CD14-positive monocyte (primary cell): ENCODE measurements around the gene PKP2. TPM values are rescaled to one million over a fixed set of nuclear protein-coding genes. Genes with fewer than 3 reads are reported as not detected.
A peak's percentile ranks its signal among the peaks of the same experiment; 100 is the strongest.

Experiments
- DNase-seq, 3 donors: peaks; one replicate each; pipeline ENCODE4 v3.0.0-alpha.2; 2011 to 2022
- H2AFZ ChIP-seq: 2 replicates; pipeline ENCODE4 v1.6.0; 2012; ENCODE audit warnings: mild to moderate bottlenecking, low read depth, low read length, inconsistent platforms; ENCODE audit not compliant: insufficient read depth, poor library complexity, severe bottlenecking
- H3K27ac ChIP-seq, 2 donors: 1 replicate in 1 of 2; 2 replicates in 1 of 2; pipeline ENCODE4 v1.5.1; 2012 to 2013; ENCODE audit warnings: low read length in 2 of 2, control low read depth in 1 of 2, inconsistent platforms in 1 of 2, low read depth in 1 of 2, mild to moderate bottlenecking in 1 of 2
- H3K27me3 ChIP-seq, 2 donors: one replicate each; pipeline versions ENCODE4 v1.6.0 to v1.6.1; 2011 to 2013; ENCODE audit warnings: low read length in 2 of 2; ENCODE audit not compliant: control insufficient read depth in 2 of 2, insufficient read depth in 2 of 2
- H3K36me3 ChIP-seq, 2 donors: replicated peaks in 1 of 2; 1 replicate in 1 of 2; 2 replicates in 1 of 2; pipeline versions ENCODE4 v1.5.1 to v1.6.1; 2012 to 2013; ENCODE audit warnings: low read length in 2 of 2, control low read depth in 1 of 2, inconsistent platforms in 1 of 2, mild to moderate bottlenecking in 1 of 2; ENCODE audit not compliant: insufficient read depth in 2 of 2, control insufficient read depth in 1 of 2
- H3K4me1 ChIP-seq, 2 donors: 1 replicate in 1 of 2; 2 replicates in 1 of 2; pipeline versions ENCODE4 v1.5.1 to v1.6.1; 2012 to 2013; ENCODE audit warnings: low read length in 2 of 2, control low read depth in 1 of 2, inconsistent platforms in 1 of 2, mild to moderate bottlenecking in 1 of 2, moderate library complexity in 1 of 2; ENCODE audit not compliant: insufficient read depth in 2 of 2, control insufficient read depth in 1 of 2
- H3K4me2 ChIP-seq: replicated peaks from 2 replicates; pipeline ENCODE3; 2012; ENCODE audit warnings: low read length, moderate library complexity, mild to moderate bottlenecking; ENCODE audit not compliant: poor library complexity, severe bottlenecking; ENCODE audit errors: extremely low read depth
- H3K4me3 ChIP-seq, 3 experiments: fragments of 200-600 bp in 1 of 3; sonication (generic) in 1 of 3; replicated peaks in 1 of 3; 1 replicate in 2 of 3; 2 replicates in 1 of 3; pipeline ENCODE4 v1.5.1; 2011 to 2013; ENCODE audit warnings: low read length in 3 of 3, mild to moderate bottlenecking in 3 of 3, control low read depth in 2 of 3, low read depth in 2 of 3, inconsistent platforms in 1 of 3, moderate library complexity in 1 of 3
- H3K79me2 ChIP-seq: 2 replicates; pipeline ENCODE4 v1.6.0; 2012; ENCODE audit warnings: mild to moderate bottlenecking, control low read depth, inconsistent platforms, low read length, moderate library complexity; ENCODE audit not compliant: insufficient read depth
- H3K9ac ChIP-seq: 2 replicates; pipeline ENCODE4 v1.6.0; 2017; ENCODE audit warnings: low read length, mild to moderate bottlenecking; ENCODE audit not compliant: insufficient read depth, poor library complexity, severe bottlenecking
- H3K9me3 ChIP-seq, 2 donors: replicated peaks in 1 of 2; 1 replicate in 1 of 2; 2 replicates in 1 of 2; pipeline versions ENCODE4 v1.5.1 to v1.6.1; 2012 to 2013; ENCODE audit warnings: low read length in 2 of 2, control low read depth in 1 of 2; ENCODE audit not compliant: control insufficient read depth in 1 of 2, insufficient read depth in 1 of 2
- H4K20me1 ChIP-seq: 2 replicates; pipeline ENCODE4 v1.6.0; 2012; ENCODE audit warnings: mild to moderate bottlenecking, low read length, control low read depth, moderate library complexity; ENCODE audit not compliant: insufficient read depth
- H3K27ac Mint-ChIP-seq, 7 donors: one replicate each; pipeline ENCODE4 v1.8.0; 2020; ENCODE audit warnings: mild to moderate bottlenecking in 7 of 7, mixed read lengths in 7 of 7, moderate library complexity in 6 of 7, inconsistent platforms in 2 of 7
- H3K27me3 Mint-ChIP-seq, 3 donors: one replicate each; pipeline ENCODE4 v1.8.0; 2021 to 2022; ENCODE audit warnings: low read depth in 3 of 3, mild to moderate bottlenecking in 3 of 3, mixed read lengths in 3 of 3, moderate library complexity in 3 of 3, inconsistent platforms in 1 of 3
- H3K36me3 Mint-ChIP-seq, 2 donors: one replicate each; pipeline ENCODE4 v1.8.0; 2020; ENCODE audit warnings: mixed read lengths in 2 of 2, inconsistent platforms in 1 of 2, mild to moderate bottlenecking in 1 of 2
- H3K4me1 Mint-ChIP-seq: one replicate; pipeline ENCODE4 v1.8.0; 2020; ENCODE audit warnings: mild to moderate bottlenecking, mixed read lengths
- H3K4me3 Mint-ChIP-seq, 2 donors: one replicate each; pipeline ENCODE4 v1.8.0; 2020; ENCODE audit warnings: mild to moderate bottlenecking in 2 of 2, mixed read lengths in 2 of 2, moderate library complexity in 1 of 2
- H3K9me3 Mint-ChIP-seq, 7 donors: one replicate each; pipeline ENCODE4 v1.8.0; 2020 to 2022; ENCODE audit warnings: mixed read lengths in 7 of 7, mild to moderate bottlenecking in 6 of 7, moderate library complexity in 6 of 7, inconsistent platforms in 2 of 7
- WGBS: methylation state at CpG from one replicate; pipeline ENCODE4 v1.1.5; 2013; ENCODE audit warnings: missing lambda C conversion rate; ENCODE audit not compliant: insufficient coverage; 5-methylcytosine and 5-hydroxymethylcytosine counted together
- intact Hi-C, 2 donors: fragments of 100-400 bp; cut with micrococcal nuclease; formaldehyde crosslinking; loops; one replicate each; pipeline versions ENCODE4 v1.15.0 to v1.15.1; 2023
- polyA plus RNA-seq, 3 donors: library from polyadenylated mRNA; depleted of rRNA in 1 of 3; unstranded in 2 of 3; stranded (reverse) in 1 of 3; fragments of 300-500 nt in 2 of 3; fragments of >200 nt in 1 of 3; fragmentation: Illumina TruSeq in 2 of 3; gene quantifications; 1 replicate in 2 of 3; 2 replicates in 1 of 3; pipeline ENCODE4 v1.2.3, GENCODE V29; 2012 to 2021
- TF ChIP-seq, protein P1 (sequence below): fragments of 200-600 bp; IDR thresholded peaks from one replicate; pipeline ENCODE4 v1.8.0; 2022; ENCODE audit warnings: antibody characterized with exemption, mild to moderate bottlenecking

The PKP2 gene
- polyA plus RNA-seq, 3 donors: 0.95 to 3.1 (median 2.9) TPM

DNA sequence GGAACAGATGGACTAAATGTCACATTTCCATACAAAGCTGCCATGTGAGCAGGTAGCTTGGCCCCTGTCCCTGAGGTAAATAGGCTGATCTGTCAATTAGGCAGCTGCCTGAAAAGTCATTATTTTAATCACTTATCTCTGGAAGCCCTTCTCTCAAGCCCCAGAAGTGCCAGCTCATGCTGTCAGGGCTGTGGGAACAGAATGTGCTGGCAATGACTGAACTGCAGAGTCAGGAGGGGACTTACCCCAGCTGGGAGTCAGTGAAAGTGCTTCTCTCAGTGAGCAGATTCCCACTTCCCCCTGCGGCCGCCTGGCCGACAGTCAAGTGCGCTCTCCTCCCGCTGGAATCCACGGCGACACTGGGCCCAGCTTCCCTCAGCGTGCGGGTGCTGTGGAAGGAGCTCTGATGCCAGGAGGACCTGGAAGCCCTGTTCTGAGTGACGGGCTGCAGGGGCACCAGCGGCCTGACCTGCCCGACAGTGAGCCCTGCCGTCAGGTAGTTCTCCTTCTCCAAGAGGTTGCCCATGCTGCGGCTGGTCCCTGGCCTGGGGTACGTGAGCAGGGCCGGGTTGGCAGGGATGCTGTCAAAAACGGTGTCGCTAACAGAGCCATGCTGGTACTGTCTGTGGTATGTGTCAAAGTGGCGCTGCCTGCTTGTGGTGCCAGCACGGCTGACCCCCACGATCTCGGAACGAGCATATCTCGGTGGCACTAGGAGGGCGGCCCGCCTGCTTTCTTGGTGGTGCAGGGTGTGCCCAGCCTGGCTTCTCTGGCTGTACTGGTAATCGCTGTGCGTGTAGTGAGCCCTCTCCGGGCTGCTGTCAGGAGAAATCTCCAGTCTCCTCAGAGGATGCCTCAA is 18.7 kb downstream of the PKP2 start:
- no peaks in the 10 kb centered on the region for H4K20me1 ChIP-seq
- H3K9me3 ChIP-seq: no peaks in the 10 kb centered on the region
- no peaks in the 10 kb centered on the region for H3K79me2 ChIP-seq
- intact Hi-C loops: no loop called here
- Mint-ChIP-seq H3K27ac (peak overlapping the region in 3 of 7 donors; percentile 19 to 68 (median 47)), H3K27me3 (no peaks in the 10 kb centered on the region), H3K36me3 (peaks cover 4 to 5% of the 10 kb centered on the region in 2 donors), H3K4me3 (no peak overlapping the region), H3K9me3 (peaks cover 0 to 2% (median 0%) of the 10 kb centered on the region in 7 donors), H3K4me1 (peaks cover 7% of the 10 kb centered on the region)
- H3K4me1 ChIP-seq: peaks cover 0 to 3% of the 10 kb centered on the region in 2 donors
- no peak overlapping the region for H3K9ac ChIP-seq
- H3K4me2 ChIP-seq: no peak overlapping the region
- H3K36me3 ChIP-seq: no peaks in the 10 kb centered on the region
- WGBS: 90% methylated on average over 25 of the region's 29 CpGs
- peak in 1 of 3 donors; percentile 51 for DNase-seq
- H3K27ac ChIP-seq: no peak overlapping the region
- H3K4me3 ChIP-seq: no peak overlapping the region
- no peak overlapping the region for H2AFZ ChIP-seq
- TF ChIP-seq, protein P1, sequence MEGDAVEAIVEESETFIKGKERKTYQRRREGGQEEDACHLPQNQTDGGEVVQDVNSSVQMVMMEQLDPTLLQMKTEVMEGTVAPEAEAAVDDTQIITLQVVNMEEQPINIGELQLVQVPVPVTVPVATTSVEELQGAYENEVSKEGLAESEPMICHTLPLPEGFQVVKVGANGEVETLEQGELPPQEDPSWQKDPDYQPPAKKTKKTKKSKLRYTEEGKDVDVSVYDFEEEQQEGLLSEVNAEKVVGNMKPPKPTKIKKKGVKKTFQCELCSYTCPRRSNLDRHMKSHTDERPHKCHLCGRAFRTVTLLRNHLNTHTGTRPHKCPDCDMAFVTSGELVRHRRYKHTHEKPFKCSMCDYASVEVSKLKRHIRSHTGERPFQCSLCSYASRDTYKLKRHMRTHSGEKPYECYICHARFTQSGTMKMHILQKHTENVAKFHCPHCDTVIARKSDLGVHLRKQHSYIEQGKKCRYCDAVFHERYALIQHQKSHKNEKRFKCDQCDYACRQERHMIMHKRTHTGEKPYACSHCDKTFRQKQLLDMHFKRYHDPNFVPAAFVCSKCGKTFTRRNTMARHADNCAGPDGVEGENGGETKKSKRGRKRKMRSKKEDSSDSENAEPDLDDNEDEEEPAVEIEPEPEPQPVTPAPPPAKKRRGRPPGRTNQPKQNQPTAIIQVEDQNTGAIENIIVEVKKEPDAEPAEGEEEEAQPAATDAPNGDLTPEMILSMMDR: no peak
- no peaks in the 10 kb centered on the region for H3K27me3 ChIP-seq

DNA sequence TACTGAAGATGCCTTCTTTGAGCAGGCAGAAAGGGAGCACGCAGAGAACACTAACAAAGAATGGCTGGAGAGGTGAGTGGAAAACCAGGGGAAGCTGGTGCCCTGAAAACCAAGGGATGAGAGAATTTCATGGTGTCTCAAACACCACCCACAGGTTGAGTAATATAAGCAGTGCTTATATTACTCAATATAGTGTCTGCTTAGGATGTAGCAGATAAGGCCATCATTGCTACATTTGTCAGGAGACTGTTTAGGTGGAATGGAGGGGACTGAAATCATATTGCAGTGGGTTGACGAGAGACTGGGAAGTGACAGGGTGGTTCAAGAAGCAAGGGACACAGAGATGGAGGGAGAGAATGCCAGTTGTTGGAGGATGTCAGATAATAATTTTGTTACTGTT is 20.6 kb downstream of the PKP2 start:
- TF ChIP-seq, protein P1: no peak
- Mint-ChIP-seq H3K4me3 (no peak overlapping the region), H3K36me3 (peaks cover 5 to 7% of the 10 kb centered on the region in 2 donors), H3K4me1 (peaks cover 7% of the 10 kb centered on the region), H3K27me3 (no peaks in the 10 kb centered on the region), H3K9me3 (peaks cover 0 to 2% (median 0%) of the 10 kb centered on the region in 7 donors), H3K27ac (peak overlapping the region in 1 of 7 donors; percentile 18)
- Histone ChIP-seq H4K20me1 (no peaks in the 10 kb centered on the region), H3K4me3 (no peak overlapping the region), H3K79me2 (no peaks in the 10 kb centered on the region), H3K36me3 (no peaks in the 10 kb centered on the region), H3K9ac (no peak overlapping the region), H3K27ac (no peak overlapping the region), H3K9me3 (no peaks in the 10 kb centered on the region), H3K27me3 (no peaks in the 10 kb centered on the region), H3K4me2 (no peak overlapping the region), H2AFZ (no peak overlapping the region), H3K4me1 (peaks cover 0 to 3% of the 10 kb centered on the region in 2 donors)
- intact Hi-C loops: no loop called here
- DNase-seq: no peak
- WGBS: 70% methylated on average over 2 of the region's 2 CpGs
